NCI-H2227 (cell line): ENCODE measurements around the gene ZNF438.

ENCODE experiments used
- DNase-seq: peaks from one replicate; lab custom pipeline; 2025; ENCODE audit not compliant: unreplicated experiment; lab: John Stamatoyannopoulos, UW

Gene ZNF438

DNA sequence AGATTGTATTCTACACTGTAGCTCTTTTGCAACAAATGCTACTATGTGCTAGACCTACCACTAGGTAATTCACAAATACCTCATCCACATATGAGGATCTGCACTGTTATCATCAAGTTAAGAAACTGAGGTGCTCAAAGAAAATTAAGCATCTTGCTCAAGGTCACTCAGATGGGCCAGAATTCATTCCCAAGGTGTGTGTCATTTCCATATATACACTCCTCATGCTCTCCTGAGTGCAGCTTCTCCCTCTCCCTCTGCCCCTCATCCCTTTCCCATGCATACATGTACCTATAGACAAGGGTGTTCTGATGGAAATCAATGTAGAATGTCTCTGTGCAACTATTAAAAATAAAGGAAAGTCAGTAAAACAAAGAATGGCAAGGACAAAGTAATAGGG, 146.2 kb downstream of the ZNF438 start:
- DNase-seq, result no peak

DNA sequence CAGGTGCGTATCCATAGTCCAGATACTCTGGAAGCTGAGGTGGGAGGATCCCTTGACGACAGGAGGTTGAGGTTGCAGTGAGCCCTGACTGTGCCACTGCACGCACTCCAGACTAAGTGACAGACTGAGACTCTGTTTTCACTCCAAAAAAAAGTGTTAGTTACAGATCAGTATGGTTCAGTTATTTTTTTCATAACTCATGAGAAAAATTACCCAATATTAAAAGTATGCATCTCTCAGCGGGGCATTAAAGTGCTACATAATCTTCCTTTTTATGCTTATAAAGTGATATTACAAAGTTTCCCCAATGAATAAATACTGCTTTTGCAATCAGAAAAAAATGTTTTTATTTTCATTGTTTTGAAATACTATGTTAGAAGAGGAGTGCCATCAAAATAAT, 147.9 kb downstream of the ZNF438 start:
- no peak for DNase-seq

DNA sequence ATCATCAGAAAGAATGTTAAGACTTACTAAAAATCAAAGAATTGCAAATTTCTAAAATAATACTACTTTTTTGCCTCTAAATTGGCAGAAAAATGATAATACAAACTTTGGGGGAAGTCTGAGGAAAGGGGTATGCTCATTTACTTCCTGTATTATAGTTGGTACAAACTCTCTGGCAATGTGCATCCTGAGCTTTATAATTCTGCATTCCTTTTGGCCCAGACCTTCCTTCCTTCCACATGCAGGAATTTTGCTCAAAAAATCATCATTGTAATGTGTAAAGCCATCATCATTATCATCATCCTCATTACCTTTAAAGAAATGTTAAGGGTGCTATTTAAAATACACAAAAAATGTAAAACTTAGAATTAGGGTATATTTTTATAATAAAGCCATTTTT, 148.5 kb downstream of the ZNF438 start:
- no peak for DNase-seq

DNA sequence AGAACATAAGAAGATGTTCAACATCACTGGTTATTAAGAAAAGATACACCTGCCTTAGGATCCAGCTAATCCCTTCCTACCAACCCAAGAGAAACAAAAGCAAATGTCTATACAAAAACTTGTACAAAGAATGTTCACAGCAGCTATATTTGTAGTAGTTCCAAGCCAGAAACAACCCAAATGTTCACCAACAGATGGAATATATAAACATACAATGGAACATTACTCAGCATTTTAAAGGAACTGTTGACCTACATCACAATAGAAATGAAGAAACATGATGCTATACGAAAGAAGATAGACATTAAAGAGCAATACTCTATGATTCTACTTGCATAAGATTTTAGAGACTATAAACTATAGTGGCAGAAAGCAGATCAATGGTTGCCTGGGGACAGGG, 149.4 kb downstream of the ZNF438 start:
- no peak for DNase-seq

DNA sequence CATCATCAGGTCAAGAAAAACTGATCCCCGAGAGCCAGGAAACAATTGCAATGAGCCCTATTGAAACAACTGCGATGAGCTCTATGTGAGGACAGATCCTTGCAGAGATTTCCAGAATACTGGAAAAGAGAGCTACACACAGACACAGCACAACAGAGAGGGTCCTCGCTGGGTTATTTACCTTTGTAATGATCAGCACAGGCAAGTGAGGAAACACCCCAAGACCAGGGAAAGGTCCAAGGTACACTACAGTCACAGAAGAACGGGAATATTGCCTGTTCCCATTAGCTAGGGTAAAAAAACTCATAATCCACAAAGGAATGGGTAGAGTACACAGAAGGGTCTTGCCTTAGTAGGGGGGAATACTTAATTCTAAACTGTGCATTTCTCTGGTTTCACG, 152.7 kb downstream of the ZNF438 start:
- DNase-seq, result no peak

DNA sequence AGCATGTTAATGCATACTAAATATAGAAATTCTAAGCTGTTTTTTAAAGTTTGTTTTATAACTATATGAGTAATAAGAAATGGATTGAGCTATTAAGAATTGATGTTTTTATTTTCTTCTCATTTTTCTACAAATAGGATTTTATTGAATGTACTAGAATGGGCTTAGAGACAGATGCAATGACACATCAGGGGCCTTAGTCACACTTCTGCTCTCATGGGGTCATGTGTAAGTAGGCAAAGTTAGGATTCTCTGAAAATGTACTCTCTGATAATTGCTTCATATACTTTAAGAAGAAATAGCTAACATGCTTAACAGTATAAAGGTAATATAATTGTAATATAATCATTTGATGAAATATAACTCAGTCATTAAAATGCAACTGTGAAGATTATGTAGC, 154.6 kb downstream of the ZNF438 start:
- DNase-seq, result no peak

DNA sequence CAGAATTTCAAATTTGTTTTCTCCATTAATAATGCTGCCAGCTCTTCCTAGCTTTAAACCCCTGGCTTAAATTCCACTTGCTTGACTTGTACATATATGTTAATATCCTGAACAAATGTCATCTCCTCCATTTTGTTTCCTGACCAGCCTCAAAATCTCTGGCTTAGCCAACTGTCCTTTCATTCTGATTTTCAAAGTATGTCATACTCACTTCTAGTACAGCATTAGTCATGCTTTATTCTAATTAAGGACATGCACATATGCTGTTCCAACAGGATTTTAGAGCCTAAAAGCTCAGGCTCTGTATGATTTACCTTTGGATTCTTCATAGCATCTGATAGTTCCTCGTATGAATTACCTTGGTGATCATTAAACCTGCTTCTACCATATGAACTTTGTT, 158.3 kb downstream of the ZNF438 start:
- no peak for DNase-seq

DNA sequence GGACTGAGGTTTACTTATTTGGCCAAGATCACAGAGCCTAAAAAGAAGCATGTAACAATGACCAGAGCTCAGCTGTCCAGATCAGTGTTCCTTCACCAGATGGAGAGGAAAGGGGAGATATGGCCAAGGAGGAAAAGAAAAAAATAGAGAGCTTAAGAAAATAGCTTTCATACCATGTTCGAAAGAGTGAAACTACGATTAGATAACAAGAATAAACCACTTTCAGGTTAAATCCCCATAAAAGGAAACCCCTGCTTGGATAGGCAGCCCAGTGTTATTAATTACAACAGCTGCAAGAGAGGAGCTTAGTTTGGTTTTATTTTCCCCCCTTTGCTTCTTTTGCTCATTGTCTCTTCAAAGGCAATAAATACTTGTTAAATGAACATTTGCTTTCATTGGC, 160.8 kb downstream of the ZNF438 start:
- DNase-seq, result no peak

DNA sequence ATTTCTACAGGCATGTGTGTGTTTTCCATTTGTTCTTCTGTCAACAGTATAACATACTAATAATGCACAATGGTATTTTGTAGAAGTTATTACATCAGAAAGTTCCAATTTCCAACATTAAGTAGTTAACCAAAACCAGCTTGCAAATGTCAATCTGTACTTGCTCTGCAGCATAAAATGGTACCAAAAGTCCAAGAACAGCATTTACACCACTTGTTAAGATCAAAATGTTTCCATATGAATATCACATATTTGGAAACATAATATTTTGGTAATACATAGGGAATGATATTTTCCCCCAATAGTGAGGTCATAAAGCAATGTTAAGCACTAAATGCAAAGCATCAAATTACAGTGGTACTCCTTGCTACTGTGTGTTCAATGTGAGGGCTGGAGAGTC, 162.1 kb downstream of the ZNF438 start:
- no peak for DNase-seq

DNA sequence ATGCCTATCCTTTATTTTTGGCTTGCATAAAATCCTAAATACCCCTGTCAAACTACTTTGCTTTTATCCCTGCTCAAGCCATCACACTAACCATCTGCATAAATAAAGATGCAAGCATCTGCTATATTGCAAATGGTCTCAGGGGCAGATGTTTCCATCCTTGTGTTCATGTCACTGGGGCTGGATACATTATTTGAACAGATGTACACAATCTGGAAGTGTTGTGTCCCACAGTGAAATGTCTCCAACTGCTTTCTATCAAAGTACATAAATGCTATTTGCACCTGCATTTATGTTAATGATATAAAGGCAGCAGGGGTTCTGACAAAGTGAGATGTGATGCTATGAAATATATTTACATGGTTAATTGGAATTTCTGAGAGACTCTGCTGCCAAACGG, 163.1 kb downstream of the ZNF438 start:
- no peak for DNase-seq

DNA sequence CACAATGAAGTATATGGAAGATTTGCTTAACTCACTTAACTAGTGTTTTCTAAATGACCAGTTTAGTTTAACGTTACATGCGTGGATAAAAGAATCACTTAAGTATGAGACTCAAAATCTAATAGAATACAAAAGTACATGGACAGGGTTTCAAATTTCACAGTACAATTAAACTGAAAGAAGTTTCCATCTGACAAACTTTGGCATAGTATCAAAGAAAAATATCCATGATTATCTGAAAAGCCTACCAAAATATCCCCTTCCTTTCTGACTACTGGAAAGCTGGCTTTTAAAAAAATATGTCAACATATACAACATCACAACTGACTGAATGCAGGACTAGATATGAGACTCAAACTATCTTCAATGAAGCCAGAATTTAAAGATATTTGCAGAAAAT, 164.8 kb downstream of the ZNF438 start:
- no peak for DNase-seq

DNA sequence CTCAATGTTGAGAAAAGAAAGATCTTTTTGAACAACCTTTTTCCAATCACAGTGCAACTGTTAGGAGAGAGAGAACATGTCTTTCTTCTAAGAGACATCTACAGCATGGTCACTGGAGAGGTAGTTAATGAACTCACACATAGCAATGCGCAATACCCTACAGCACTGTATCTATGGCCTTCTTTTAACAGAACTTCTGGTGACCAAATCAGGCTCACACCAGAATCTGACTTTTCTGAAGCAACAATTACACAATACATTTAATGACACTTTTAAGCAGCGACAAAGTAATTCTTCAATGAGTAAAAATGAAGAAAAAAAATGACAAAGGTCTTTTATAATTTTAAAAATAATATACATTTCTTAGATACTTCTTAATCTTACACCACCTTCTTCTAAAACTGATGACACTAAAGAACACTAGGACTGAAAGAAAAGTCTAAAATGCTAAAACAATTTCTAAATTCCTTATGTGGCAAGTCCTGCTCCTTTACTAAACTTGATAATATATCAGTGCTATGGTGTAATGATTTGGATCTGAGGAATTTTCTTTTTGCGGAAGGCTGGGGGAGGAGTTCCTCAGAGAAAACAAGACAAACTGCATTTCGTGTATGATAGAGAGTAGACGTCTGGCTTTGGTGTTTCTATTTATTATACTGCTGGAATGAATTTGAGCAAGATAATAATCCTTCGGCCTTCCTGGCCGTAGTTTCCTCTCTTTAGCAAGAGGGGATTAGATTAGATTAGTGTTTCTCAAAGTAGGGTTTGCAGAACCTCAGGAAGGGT, 166.3 kb downstream of the ZNF438 start:
- no peak for DNase-seq

DNA sequence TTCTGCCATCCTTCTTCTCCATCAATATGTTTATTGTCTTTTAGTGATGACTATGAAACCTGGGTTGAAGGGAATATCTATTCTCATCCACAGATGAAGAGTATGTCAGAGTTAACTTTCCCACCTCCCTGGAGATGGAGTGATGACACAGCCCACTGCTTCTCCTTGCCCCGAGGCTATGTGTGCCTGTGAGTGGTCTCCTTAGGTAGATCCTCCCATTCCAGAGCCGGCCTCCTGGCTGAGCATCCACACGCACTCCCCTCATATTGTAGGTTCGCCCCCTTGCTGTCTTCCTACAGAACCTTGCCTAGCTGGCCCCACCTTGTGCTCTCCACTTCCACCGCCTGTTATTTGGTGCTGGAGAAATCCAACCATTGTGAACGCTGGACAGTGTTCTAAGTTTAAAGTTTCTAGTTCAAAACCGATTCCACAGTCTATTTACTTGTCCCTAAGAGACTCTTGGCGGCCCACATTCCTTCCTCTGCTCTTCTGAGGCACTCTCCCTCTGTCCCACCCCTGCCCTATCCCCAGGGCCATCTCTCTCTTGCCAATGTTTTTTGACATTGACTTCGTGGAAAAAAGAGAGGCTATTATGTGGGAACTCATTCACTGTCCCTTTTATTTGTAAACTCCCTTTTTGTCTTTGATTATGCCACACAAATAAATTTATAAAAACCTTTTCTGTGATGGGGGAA, 168.0 kb downstream of the ZNF438 start:
- DNase-seq, result no peak

DNA sequence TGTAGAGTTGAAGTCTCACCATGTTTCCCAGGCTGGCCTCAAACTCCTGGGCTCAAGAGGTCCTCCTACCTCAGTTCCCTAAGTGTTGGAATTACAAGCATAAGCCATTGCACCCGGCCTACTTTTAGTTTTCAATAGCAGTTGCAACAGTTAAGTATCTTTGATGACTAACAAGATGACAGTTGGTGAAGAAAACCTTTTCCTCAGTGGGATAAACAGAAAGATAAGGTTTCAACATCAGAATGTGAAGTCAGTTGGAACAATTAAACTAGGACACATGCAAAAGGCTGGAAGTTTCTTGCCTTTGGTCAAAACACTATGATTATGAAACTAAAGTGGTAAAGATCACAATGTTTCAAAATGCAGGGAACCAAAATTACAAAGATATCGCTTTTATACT, 169.2 kb downstream of the ZNF438 start:
- no peak for DNase-seq

DNA sequence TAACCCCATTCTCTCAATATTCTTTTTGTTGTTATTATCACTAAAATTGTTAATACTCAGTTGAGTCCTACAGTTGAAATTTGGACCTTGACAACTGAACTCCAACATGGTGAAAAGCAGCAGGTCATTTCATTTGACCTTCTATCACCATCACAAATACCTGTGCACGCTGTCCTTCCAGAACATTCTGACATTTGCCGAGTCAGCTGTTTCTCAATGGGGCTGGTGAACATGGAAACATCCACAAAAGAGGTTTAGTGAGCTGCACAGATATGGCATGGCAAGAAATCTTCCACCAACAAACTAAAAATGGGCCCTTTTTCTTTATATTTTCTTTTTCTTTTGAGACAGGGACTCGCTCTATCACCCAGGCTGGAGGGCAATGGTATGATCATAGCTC, 169.7 kb downstream of the ZNF438 start:
- DNase-seq, result no peak

DNA sequence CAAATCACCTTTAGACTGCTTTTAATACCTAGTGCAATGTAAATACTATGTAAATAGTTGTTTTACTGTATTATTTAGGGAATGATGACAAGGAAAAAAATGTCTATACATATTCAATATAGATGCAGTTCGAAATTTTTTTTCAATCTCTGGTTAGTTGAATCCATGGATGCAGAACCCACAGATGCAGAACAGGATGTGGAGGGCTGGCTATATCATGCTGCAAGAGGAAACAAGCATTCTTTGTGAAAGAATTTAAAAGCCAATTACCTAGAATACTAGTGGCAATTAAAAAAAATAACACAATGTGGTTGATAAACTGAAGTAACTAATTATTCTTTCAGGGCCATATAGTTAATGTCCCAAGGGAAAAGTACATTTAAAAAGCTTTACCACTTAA, 170.4 kb downstream of the ZNF438 start:
- DNase-seq, result no peak

DNA sequence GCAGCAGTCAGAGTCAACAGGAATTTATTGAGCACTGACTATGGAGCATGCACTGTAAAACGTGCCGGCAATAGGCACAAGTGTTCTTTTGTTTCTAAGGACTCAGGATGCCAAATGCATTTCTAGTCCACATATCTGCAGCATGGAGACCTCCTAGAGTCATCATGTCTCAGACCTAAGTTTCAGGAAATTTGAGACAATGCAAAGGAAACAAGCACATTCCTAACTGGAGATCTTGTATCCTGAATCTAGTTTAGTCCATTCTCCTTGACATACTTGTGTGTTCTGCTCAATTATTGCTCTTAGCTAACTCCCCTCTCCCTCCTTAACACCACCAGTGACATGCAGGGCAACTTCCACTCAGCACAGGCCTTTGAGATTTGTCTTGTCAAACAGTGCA, 173.2 kb downstream of the ZNF438 start:
- DNase-seq, result no peak

DNA sequence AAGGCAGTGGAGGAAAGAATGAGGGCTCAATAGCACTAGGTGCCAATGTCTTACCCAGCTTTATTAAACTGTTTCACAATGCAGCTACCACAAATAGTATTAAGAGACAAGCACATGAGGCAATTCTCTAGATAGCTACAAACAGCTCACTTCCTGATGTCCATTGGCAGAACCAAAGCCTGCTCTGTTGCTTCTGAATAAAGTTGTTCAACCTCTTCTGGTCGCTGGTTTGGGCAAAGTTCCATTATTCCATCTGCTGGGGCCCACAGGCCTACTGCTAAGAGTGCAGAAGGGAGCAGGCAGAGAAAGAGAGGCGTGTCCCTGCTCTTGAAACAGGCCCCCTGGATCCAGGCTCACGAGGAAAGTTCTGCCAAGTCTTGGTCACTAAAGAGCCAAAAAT, 173.9 kb downstream of the ZNF438 start:
- no peak for DNase-seq

DNA sequence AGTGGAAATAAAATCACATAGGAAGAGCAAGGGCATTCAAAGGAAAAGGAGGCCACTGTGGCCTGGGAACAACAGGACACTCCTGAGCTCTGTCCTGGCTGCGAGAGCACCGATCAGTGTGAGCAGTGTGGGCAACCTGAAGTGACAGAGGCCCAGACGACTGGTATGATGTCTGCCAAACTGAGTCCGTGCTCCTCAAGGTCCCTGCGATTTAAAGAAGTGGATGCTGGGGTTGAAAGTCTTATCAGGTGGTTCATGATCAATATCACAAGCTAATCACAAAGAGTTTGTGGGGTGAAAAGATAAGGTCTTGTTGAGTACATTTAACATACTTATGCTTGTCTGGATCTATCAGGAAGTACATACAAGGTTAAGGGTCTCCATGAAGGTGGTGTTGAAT, 176.5 kb downstream of the ZNF438 start:
- no peak for DNase-seq

DNA sequence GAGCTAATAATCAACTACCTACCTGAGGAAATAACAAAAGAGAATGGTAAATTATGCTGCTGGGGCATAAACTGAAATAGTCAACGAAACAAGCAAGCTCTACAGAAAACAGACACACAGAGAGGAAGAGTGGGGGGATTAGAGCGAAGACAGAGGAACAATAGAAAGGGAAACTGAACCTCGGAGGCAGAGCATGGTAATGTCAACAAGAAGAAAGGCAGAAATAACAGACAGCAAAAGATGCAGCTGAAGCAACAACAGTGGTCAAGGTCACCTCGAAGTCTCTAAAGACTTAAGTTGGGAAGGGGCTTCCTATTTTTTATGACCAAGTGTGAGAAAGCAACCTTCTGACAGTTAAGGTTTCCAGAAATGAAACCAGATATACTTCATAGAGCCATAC, 177.0 kb downstream of the ZNF438 start:
- no peak for DNase-seq

DNA sequence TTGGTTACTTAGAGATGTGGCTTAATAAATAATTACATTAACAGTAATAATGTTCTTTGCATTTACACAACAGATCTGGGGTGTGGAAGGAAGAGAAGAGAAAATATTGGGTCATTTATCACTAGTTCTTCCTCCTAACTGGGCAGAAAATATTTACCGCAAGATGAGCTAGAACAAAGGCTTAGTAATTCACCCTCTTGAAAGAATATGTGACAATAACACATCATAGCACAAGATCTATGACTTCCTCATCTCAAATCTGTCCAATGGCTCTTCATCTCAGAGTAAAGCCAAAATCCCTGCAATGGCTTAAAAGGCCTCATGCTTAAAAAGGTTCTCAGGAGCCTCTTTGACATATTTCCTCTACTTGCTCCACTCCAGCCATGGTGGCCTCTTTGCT, 178.6 kb downstream of the ZNF438 start:
- DNase-seq, result no peak

DNA sequence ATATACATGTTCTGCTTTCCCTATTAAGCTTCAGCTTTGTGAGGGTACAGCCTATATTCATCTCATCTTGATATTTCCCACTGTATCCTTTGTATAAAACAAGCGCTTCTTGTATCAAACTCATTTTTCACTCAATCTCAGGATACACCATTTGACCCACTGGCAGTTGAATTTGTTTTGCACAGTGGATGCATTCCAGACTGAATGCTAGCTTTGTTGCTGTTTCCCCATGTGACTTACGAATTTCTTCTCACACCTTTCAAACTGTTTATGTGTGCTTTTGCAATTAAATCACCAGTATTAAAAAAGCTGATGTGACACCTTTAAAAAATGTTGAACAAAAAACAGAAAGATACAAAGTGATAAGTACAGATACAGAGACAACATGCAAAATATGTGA, 180.9 kb downstream of the ZNF438 start:
- no peak for DNase-seq
